IPS-18c (cell line): ENCODE measurements around the gene PCNT.
"Not testable (repeated sequence)": the region's sequence is repeated elsewhere in the genome, so short reads cannot be mapped to it uniquely, and the experiment has no call there.

Experiments
- H3K4me3 ChIP-seq: 2 replicates; pipeline ENCODE4 v1.7.0; 2013; ENCODE audit warnings: low read depth, mild to moderate bottlenecking, low read length, moderate library complexity; ENCODE audit not compliant: insufficient read depth
- H3K9me3 ChIP-seq: one replicate; pipeline ENCODE4 v1.6.1; 2013; ENCODE audit warnings: mild to moderate bottlenecking, low read length, moderate library complexity; ENCODE audit not compliant: control insufficient read depth, insufficient read depth

Gene PCNT

DNA sequence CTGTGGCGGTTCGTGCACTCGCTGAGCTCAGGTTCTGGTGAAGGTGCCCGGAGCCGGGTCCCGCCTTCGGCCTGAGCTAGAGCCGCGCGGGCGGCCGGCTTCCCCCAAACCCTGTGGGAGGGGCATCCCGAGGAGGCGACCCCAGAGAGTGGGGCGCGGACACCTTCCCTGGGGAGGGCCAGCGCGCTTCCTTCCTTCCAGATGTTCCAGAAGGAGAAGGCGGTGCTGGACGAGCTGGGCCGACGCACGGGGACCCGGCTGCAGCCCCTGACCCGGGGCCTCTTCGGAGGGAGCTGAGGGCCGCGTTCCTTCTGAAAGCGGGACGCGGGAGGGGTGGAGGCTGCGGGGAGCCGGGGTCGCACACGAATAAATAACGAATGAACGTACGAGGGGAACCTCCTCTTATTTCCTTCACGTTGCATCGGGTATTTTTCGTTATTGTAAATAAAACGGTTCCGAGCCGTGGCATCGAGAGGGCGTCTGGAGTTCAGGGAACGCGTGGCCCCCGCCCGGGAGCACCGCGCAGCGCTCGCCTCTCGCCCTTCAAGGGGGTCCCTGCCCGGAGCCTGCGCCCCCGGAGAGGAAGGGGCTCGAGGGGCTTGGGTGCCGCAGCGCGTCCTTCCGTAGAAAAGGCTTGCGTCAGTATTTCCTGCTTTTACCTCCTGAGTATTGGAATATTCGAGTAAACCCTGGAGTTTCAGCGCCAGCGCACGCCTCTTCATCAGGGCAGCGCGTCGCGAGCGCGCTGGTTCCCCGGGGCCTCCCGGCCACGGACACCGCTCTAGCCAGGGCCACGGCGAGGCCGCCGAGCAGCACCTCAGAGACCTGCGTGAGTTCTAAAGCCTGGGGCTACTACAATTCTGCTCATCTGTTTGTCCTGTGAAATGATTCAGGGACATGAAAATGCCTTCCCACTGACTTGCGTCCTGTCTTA, 26.4 kb upstream of the PCNT start:
- H3K4me3 ChIP-seq, result peak overlapping the region; percentile 28; the same call in 1 of the 2 replicates
- H3K9me3 ChIP-seq, result no peaks in the 10 kb centered on the region

DNA sequence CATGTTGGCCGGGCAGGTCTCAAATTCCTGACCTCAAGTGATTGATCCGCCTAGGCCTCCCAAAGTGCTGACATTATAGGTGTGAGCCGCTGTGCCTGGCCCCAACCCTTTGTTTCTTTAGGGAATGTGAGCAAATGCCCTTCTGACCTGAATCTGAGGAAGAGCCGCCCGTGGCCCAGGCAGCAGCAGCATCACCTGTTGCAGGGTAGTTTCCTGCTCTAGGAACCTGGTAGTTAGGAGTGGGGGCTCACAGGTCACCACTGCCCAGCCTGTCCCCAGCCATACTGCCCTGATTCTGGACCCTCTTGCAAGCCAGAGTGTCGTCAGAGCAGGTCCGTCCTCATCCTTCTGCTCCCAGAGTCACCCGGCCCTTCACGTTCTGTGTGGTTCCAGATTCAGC, 24.8 kb upstream of the PCNT start:
- H3K4me3 ChIP-seq, result no peak overlapping the region
- no peaks in the 10 kb centered on the region for H3K9me3 ChIP-seq

DNA sequence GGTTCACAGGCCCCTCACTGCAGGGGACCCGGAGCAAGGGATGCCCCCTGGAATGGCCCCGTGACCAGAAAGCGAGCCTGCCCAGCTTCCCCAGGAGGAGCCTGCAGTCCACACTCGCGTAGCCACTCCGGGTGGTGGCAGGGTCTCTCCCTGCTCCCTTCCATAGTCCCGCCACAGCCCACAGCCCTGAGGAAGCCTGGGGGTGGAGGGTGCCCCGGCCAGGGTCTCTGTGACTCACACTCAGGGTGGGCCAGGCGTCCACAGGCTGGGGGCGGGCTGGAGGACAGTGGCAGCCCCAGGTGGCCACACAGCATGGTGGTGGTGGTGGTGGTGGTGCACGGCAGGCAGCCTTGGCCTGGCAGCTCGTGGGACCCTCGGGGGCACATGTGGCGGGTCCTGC, 22.2 kb upstream of the PCNT start:
- no peak overlapping the region for H3K4me3 ChIP-seq
- no peaks in the 10 kb centered on the region for H3K9me3 ChIP-seq

DNA sequence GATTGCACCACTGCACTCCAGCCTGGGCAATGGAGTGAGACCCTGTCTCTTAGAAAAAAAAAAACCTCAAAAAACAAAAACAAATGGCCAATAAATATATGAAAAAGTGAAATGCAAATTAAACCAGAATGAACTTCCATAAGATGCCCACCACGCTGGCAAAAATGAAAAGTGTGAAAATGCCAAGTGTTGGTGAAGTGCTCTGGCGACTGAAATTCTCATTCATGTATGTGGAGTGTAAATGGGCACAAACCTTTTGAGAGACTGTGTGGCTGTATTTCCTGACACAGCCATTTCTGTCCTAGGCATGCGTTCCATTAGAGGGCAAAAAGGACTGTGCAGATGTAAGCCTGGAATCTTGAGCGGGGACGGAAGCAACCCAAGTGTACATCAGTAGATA, 19.5 kb upstream of the PCNT start:
- Histone ChIP-seq H3K9me3 (no peaks in the 10 kb centered on the region), H3K4me3 (no peak overlapping the region)

DNA sequence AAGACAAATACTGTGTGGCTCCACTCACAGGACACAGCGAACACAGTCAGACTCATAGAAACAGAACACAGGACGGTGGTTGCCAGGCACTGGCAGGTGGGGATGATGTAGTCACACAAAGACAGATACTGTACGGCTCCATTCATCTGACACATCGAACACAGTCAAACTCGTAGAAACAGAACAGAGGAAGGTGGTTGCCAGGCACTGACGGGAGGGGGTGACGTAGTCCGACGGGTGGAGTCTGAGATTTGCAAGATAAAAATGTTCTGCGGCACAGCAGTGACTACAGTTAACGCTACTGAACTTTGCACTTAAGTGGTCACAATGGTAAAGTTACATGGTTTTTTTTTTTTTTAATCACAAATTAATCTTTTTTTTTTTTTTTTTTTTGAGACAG, 19.0 kb upstream of the PCNT start:
- no peak overlapping the region for H3K4me3 ChIP-seq
- no peaks in the 10 kb centered on the region for H3K9me3 ChIP-seq

DNA sequence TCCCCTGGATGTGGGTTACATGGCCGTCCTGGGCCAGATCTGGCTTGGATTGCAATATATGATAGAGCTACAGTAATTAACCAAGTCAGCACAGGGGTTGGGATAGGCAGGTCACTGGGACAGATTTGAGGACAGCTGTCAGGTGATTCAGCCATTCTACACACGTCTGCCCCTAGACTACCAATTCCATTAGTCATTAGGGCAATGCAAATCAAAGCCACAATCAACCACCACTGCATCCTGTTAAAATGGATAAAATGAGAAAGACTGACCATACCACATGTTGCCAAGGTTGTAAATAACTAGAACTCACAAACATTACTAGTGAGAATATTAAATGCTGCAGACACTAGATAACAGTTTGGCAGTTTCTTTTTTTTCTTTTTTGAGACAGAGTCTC, 16.3 kb upstream of the PCNT start:
- H3K9me3 ChIP-seq, result no peaks in the 10 kb centered on the region
- no peak overlapping the region for H3K4me3 ChIP-seq

DNA sequence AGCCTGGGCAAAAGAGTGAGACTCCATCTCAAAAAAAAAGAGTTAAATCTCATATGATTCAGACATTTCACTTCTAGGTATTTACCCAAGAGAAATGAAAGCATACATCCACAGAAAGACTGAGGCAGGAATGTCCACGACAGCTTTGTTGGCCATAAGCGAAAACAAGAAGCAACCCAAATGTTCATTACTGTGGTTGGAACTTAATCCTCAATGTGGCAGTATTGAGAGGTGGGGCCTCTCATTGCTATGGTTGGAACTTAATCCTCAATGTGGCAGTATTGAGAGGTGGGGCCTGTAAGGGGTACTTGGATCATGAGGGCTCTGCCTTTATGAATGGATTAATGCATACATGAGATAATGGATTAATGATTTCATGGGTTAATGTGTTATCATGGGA, 15.5 kb upstream of the PCNT start:
- Histone ChIP-seq H3K9me3 (no peaks in the 10 kb centered on the region), H3K4me3 (no peak overlapping the region)

DNA sequence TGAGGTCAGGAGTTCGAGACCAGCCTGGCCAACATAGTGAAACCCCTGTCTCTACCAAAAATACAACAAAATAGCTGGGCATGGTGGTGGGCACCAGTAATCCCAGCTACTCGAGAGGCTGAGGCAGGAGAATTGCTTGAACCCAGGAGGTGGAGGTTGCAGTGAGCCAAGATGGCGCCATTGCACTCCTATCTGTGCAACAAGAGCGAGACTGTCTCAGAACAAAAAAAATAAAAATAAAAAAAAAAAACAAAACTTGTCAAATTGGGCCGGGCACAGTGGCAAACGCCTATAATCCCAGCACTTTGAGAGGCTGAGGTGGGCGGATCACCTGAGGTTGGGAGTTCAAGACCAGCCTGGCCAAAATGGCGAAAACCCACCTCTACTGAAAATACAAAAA, 13.7 kb upstream of the PCNT start:
- H3K9me3 ChIP-seq, result not testable (repeated sequence)

DNA sequence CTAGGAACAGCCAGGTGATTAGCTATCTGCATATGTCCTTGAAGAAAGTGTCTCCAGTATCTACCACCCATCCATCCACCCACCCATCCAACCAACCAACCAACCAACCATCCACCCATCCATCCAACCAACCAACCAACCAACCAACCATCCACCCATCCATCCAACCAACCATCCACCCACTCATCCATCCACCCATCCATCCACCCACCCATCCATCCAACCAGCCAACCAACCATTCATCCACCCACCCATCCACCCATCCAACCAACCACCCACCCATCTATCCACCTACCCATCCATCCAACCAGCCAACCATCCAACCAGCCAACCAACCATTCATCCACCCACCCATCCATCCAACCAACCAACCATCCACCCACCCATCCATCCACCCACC, 12.4 kb upstream of the PCNT start:
- H3K4me3 ChIP-seq, result no peak overlapping the region
- H3K9me3 ChIP-seq, result no peaks in the 10 kb centered on the region

More for the DNA sequence above, 13.7 kb upstream of the PCNT start:
- not testable (repeated sequence) for H3K4me3 ChIP-seq

DNA sequence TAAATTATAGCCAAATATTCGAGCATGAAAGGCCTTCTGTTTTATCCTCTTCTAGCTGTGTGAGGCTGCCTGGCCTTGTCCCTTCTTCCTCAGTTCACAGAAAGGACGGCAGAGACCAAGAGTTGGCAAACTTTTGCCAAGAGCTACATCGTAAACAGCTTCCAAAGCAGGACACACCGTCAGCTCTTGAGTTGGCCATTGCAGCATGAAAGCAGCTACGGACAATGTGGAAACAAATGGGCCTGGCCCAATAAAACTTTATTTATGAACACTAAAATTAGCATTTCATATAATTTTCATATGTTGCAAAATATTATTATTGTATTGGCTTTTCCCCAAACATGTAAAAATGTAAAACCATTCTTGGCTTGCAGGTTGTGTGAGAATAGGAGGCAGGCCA, 11.0 kb upstream of the PCNT start:
- Histone ChIP-seq H3K9me3 (no peaks in the 10 kb centered on the region), H3K4me3 (no peak overlapping the region)

DNA sequence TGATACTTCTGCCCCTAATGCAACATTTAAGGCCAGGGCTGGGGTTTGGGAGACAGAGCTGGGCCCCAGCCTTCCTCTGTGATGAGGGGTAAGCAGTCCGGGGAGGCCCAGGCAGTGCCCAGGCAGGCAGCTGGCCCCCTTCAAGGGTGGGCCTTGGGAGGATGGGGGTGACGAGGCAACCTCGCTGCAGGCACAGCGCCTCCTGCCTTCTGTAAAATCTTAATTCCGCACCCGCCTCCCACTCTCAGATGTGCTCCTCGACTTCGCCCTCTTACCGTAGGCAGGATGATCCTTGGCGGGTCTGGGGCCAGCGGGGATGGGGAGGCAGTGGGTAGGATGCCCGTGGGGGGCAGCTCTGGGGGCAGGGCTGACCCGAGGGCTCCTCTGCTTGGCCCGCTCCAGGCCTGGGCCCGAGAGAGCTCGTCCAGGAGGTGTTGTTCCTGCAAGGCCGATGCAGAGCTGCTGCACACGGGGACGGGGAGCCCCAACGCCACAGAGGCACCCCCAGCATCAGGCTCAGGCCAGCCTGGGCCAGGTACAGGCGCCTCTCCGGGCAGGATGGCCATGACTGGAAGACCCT, 9.4 kb upstream of the PCNT start:
- H3K4me3 ChIP-seq, result no peak overlapping the region
- no peaks in the 10 kb centered on the region for H3K9me3 ChIP-seq

DNA sequence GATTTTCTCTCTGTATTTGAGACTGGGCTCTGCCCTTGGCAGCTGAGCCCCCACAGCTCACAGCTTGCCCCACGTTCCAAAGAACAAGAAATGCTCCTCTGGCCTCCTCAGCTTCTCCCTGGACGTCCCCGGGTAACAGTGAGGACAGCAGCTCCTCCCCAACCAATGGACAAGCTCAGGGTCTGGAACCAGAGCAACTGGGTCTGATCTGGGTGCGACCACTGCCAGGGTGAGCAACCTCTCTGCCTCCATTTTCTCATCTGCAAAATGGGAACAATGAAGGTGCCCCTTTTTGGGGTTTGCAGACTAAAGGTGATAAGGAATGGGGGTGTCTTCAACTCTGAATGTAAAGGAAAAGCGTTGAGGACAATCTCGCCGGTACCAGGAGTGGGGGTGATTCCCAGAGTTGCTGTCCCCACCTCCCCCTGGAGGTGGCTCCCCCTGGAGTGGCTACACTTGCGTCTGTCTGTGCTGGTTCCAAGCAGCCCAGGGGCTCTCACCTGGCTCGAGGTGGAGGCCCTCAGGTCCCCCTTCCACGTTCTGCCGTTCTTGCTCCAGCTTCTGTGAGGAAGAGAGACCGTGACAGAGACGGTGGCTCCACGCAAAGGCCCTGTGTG, 7.1 kb upstream of the PCNT start:
- Histone ChIP-seq H3K9me3 (no peaks in the 10 kb centered on the region), H3K4me3 (no peak overlapping the region)

DNA sequence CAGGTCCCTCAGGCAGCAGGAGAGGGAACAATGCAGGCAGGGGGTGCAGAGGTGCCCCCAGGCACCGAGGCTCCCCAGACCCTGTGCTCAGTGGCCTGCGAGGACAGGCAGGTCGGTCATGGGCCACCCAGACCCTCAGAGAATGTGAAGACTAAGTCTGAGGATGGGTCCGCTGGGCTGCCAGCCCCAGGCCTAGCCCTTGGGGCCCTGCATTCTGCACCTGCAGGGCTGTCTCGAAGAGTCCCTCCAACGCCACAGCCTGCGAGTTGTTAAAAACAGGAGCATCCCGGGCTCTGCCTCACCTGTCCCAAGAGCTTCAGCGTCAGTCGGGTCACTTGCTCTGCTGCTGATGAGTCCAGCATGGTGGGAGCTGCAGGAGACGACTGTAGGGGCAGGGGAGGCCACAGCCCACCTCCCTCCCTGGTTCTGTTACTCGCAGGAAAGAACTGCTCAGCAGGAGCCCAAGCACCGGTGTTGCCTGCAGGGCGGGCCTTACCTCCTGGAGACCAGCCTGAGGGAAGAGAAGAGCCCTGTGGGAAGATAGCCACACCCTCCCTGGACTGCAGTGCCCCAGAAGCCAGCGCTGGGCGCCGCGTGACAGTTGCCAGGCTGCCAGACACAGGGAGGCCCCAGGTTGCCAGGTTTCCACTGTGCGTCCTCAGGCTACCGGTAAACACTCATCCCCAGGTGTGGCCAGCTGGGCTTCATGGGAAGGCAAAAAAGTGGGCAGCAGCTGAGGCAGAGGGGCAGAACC, 6.1 kb upstream of the PCNT start:
- H3K4me3 ChIP-seq, result no peak overlapping the region
- no peaks in the 10 kb centered on the region for H3K9me3 ChIP-seq

DNA sequence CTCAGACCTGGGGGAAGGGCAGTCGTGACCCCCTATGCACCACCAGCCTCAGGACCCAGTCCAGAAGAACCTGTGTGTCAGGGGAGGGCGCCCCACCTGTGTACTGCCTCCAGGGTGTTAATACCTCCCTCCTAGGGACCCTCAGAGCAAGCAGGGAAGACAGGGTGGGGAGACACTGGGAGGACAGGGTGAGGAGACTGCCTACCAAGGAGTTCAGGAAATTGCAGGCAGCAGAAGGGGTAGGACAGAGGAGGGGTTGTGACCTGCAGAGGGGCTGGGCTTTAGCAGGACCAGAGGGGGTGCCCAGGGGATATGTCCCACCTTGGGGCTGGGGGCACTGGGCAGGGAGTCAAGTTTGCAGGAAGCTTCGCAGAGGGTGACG, 5.5 kb upstream of the PCNT start:
- no peaks in the 10 kb centered on the region for H3K9me3 ChIP-seq
- no peak overlapping the region for H3K4me3 ChIP-seq

DNA sequence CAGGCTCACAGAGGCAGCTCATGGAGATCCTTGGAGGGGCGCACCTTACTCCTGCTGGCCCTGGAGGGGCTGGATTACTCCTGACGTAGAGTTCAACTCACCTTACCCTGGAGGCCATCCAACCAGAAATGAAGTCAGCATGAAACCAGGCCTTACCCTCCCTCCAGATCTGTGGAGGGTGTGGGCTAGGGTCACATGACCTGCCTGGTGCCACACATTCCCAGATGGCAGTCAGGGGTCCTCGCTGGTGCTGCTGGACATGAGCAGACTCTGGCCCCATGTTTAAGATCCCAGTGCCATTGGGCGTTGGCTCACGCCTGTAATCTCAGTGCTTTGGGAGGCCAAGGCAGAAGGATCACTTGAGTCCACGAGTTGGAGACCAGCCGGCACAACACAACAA, 4.8 kb upstream of the PCNT start:
- Histone ChIP-seq H3K9me3 (no peaks in the 10 kb centered on the region), H3K4me3 (no peak overlapping the region)

DNA sequence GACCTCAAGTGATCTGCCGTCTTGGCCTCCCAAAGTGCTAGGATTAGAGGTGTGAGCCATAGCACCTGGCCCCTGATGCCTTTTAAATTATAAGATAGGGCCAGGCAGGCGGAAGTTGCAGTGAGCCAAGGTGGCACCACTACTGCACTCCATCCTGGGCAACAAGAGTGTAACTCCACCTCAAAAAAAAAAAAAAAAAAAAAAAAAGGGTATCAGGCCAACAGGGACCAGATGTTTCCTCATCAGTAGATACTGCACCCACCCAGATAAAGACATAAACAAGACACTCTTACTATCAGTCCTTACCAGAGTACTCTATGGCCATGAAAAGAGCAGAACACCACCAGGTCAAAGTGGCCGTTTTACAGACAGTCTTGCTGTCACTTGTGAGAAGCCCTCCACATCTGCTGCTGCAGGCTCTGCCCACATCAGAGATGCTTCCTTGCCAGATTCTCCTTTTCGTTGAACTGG, 3.6 kb upstream of the PCNT start:
- no peak overlapping the region for H3K4me3 ChIP-seq

DNA sequence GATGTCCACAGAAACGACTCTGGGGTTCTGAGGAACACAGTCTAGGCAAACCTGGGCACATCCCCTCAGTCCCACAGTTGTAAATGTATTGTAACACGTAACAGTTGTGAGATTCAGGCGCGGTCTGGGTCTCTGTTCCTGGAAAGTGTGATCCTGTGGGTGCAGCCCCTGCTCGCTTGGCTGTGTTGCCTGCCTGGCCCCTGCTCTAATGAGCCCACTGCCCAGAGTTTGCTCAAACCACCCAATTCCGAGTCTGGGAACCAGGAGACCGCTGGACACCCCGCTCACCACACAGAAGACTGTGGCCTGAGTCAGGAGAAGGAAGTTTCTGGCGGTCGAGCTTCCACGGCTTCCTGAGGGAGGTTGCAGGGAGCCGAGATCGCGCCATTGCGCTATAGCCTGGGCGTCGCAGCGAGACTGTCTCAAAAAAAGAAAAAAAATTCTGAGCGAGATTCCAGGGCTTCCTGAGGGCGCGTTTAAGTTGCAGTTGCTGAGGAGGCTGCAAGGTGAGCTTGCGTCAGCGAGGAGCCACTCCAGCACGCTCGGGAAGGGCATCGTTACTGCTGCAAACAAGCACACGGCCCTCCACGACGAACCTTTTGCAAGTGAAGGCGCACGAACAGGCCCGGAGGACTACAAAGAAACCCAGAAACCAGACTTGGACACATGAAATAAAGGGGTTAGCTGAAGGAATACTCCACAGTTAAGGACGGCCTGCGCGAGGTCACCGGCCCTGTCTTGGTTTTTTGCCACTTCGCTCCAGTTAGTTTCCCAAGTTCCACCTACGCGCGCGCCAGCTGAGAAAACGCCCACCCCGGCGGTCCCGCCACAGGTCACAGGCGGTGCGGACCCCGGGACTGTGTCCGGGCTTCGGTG, 1.4 kb upstream of the PCNT start:
- H3K4me3 ChIP-seq, result peak overlapping the region; percentile 98
- peaks cover 2% of the 10 kb centered on the region for H3K9me3 ChIP-seq

More for the DNA sequence above, 3.6 kb upstream of the PCNT start:
- H3K9me3 ChIP-seq, result no peaks in the 10 kb centered on the region
